PC-9 (cell line): ENCODE data around the gene PUM2.

ENCODE experiments used
- CTCF ChIP-seq: fragments of 200-600 bp; sonication (generic); conservative IDR thresholded peaks from 2 replicates; pipeline ENCODE4 v1.6.1; 2017; ENCODE audit warnings: mixed run types, antibody characterized with exemption, mild to moderate bottlenecking, moderate library complexity
- EZH2 ChIP-seq: fragments of 200-600 bp; sonication (generic); IDR thresholded peaks from 2 replicates; pipeline ENCODE4 v1.8.0; 2017; ENCODE audit warnings: antibody characterized with exemption, low read depth

- TF ChIP-seq CTCF = no peak
- TF ChIP-seq EZH2 = no peak
Observed at GRCh38 chr2:20302019-20302418, 48.6 kb downstream of the PUM2 start.
